H1 (cell line): Measurements from ENCODE around the gene ZNF292. TPM values are rescaled to one million over a fixed set of nuclear protein-coding genes. Genes with fewer than 3 reads are reported as not detected.

Experiments
- CTCF ChIA-PET: fragments of 300-600 bp; sonication (Branson Sonifier 250); formaldehyde crosslinking; loops from one replicate; lab custom pipeline; 2021; ENCODE audit not compliant: partially characterized antibody; lab: Charles Lee
- POLR2A ChIA-PET: fragments of 300-600 bp; sonication (Branson Sonifier 250); formaldehyde crosslinking; loops from one replicate; lab custom pipeline; 2021; ENCODE audit warnings: inconsistent platforms; ENCODE audit not compliant: partially characterized antibody; lab: Charles Lee
- DNase-seq, 2 experiments: peaks; one replicate each; pipeline versions ENCODE4 v3.0.0 to v3.0.0-alpha.2; 2010 to 2022; ENCODE audit warnings: low spot score in 2 of 2, low read depth in 1 of 2, mixed read lengths in 1 of 2
- FAIRE-seq: peaks from 2 replicates; lab custom pipeline; 2011; peaks lifted over from hg19 to GRCh38; lab: Jason Lieb, UNC
- H2AFZ ChIP-seq: 2 replicates; pipeline ENCODE4 v1.8.1; 2012; ENCODE audit warnings: low read length, inconsistent platforms
- H2AK5ac ChIP-seq: 2 replicates; pipeline ENCODE4 v1.6.1; 2013; ENCODE audit warnings: low read depth, low read length
- H2BK120ac ChIP-seq: replicated peaks from 2 replicates; pipeline ENCODE3; 2013; ENCODE audit warnings: low read depth, low read length, inconsistent platforms
- H2BK12ac ChIP-seq: 2 replicates; pipeline ENCODE4 v1.6.1; 2013; ENCODE audit warnings: low read depth, low read length
- H2BK15ac ChIP-seq: 2 replicates; pipeline ENCODE4 v1.6.1; 2013; ENCODE audit warnings: low read length
- H2BK20ac ChIP-seq: 2 replicates; pipeline ENCODE4 v1.6.1; 2013; ENCODE audit warnings: low read length
- H2BK5ac ChIP-seq: 2 replicates; pipeline ENCODE4 v1.6.1; 2013; ENCODE audit warnings: low read depth, low read length
- H3K14ac ChIP-seq: 2 replicates; pipeline ENCODE4 v1.6.1; 2013; ENCODE audit warnings: inconsistent platforms; ENCODE audit not compliant: insufficient read length
- H3K18ac ChIP-seq: 2 replicates; pipeline ENCODE4 v1.6.1; 2013; ENCODE audit warnings: low read length; ENCODE audit errors: extremely low read depth
- H3K23ac ChIP-seq: 2 replicates; pipeline ENCODE4 v1.6.1; 2013; ENCODE audit warnings: inconsistent platforms; ENCODE audit not compliant: insufficient read length
- H3K23me2 ChIP-seq: 2 replicates; pipeline ENCODE4 v1.6.1; 2013; ENCODE audit warnings: low read depth, low read length
- H3K27ac ChIP-seq: 2 replicates; pipeline ENCODE4 v1.6.1; 2011; ENCODE audit warnings: low read depth, low read length, inconsistent platforms
- H3K27me3 ChIP-seq, 4 experiments: replicated peaks in 1 of 4; 1 replicate in 1 of 4; 2 replicates in 3 of 4; pipeline versions ENCODE4 v1.6.1 to v1.8.1; 2011 to 2013; ENCODE audit warnings: low read length in 3 of 4, mild to moderate bottlenecking in 3 of 4, inconsistent platforms in 2 of 4, mixed read lengths in 2 of 4, moderate library complexity in 1 of 4; ENCODE audit not compliant: control insufficient read depth in 3 of 4, insufficient read depth in 3 of 4; ENCODE audit errors: extremely low read depth in 1 of 4
- H3K36me3 ChIP-seq, 4 experiments: 2 replicates each; pipeline versions ENCODE4 v1.6.1 to v1.8.1; 2011 to 2013; ENCODE audit warnings: mild to moderate bottlenecking in 4 of 4, low read length in 3 of 4, moderate library complexity in 2 of 4, control low read depth in 1 of 4, inconsistent platforms in 1 of 4; ENCODE audit not compliant: insufficient read depth in 4 of 4, control insufficient read depth in 2 of 4
- H3K4ac ChIP-seq: replicated peaks from 2 replicates; pipeline ENCODE3; 2013; ENCODE audit warnings: low read length, low read depth, mixed read lengths, inconsistent platforms; ENCODE audit not compliant: insufficient read length
- H3K4me1 ChIP-seq, 4 experiments: replicated peaks in 1 of 4; 1 replicate in 1 of 4; 2 replicates in 3 of 4; pipeline versions ENCODE4 v1.6.1 to v1.8.1; 2011 to 2013; ENCODE audit warnings: low read length in 3 of 4, inconsistent platforms in 2 of 4, mixed read lengths in 1 of 4; ENCODE audit not compliant: insufficient read depth in 4 of 4, control insufficient read depth in 3 of 4
- H3K4me2 ChIP-seq, 2 experiments: 2 replicates each; pipeline versions ENCODE4 v1.6.1 to v1.8.1; 2011 to 2013; ENCODE audit warnings: low read depth in 2 of 2, low read length in 2 of 2, control low read depth in 1 of 2, inconsistent platforms in 1 of 2, mild to moderate bottlenecking in 1 of 2; ENCODE audit not compliant: insufficient read depth in 1 of 2
- H3K4me3 ChIP-seq, 4 experiments: fragments of 200-600, 300-600 bp in 1 of 4; sonication (generic), shearing (Covaris generic), sonication (Bioruptor Twin) in 1 of 4; 2 replicates each; pipeline versions ENCODE4 v1.5.1 to v1.8.1; 2011 to 2016; ENCODE audit warnings: low read length in 4 of 4, low read depth in 3 of 4, control low read depth in 2 of 4, inconsistent platforms in 2 of 4, mild to moderate bottlenecking in 2 of 4, mixed read lengths in 1 of 4, moderate library complexity in 1 of 4; ENCODE audit not compliant: insufficient read depth in 2 of 4; ENCODE audit errors: extremely low read depth in 1 of 4
- H3K56ac ChIP-seq: replicated peaks from 2 replicates; pipeline ENCODE3; 2013; ENCODE audit warnings: low read depth, mild to moderate bottlenecking, mixed read lengths, low read length, inconsistent platforms; ENCODE audit not compliant: insufficient read length
- H3K79me1 ChIP-seq: 2 replicates; pipeline ENCODE4 v1.6.1; 2013; ENCODE audit warnings: low read depth, low read length, control low read depth
- H3K79me2 ChIP-seq, 2 experiments: 2 replicates each; pipeline versions ENCODE4 v1.6.1 to v1.8.1; 2012 to 2013; ENCODE audit warnings: low read length in 2 of 2, mild to moderate bottlenecking in 2 of 2, inconsistent platforms in 1 of 2; ENCODE audit not compliant: insufficient read depth in 2 of 2, control insufficient read depth in 1 of 2
- H3K9ac ChIP-seq, 4 experiments: replicated peaks in 1 of 4; 1 replicate in 1 of 4; 2 replicates in 3 of 4; pipeline versions ENCODE4 v1.6.1 to v1.8.1; 2011 to 2013; ENCODE audit warnings: low read depth in 3 of 4, low read length in 3 of 4, control low read depth in 2 of 4, mild to moderate bottlenecking in 2 of 4, moderate library complexity in 2 of 4, inconsistent platforms in 1 of 4; ENCODE audit errors: extremely low read depth in 1 of 4
- H3K9me3 ChIP-seq, 2 experiments: 2 replicates each; pipeline versions ENCODE4 v1.6.1 to v1.8.1; 2012 to 2013; ENCODE audit warnings: mild to moderate bottlenecking in 2 of 2, moderate library complexity in 2 of 2, control low read depth in 1 of 2, inconsistent platforms in 1 of 2, low read depth in 1 of 2, low read length in 1 of 2, mixed read lengths in 1 of 2; ENCODE audit not compliant: insufficient read depth in 2 of 2
- H4K20me1 ChIP-seq, 2 experiments: replicated peaks in 1 of 2; 2 replicates each; pipeline versions ENCODE3 to v1.8.1; 2011 to 2013; ENCODE audit warnings: inconsistent platforms in 2 of 2, low read length in 2 of 2, mild to moderate bottlenecking in 1 of 2; ENCODE audit not compliant: insufficient read depth in 2 of 2, control insufficient read depth in 1 of 2
- H4K5ac ChIP-seq: 2 replicates; pipeline ENCODE4 v1.6.1; 2013; ENCODE audit warnings: low read length, low read depth, mixed read lengths, inconsistent platforms; ENCODE audit not compliant: insufficient read length
- H4K8ac ChIP-seq: 2 replicates; pipeline ENCODE4 v1.8.0; 2013; ENCODE audit warnings: mild to moderate bottlenecking, moderate library complexity, low read length, inconsistent platforms; ENCODE audit not compliant: insufficient read depth; ENCODE audit errors: extremely low read depth
- H4K91ac ChIP-seq: replicated peaks from 2 replicates; pipeline ENCODE3; 2013; ENCODE audit warnings: low read length, mixed read lengths, inconsistent platforms; ENCODE audit not compliant: insufficient read length
- CBX8 ChIP-seq: fragments of 300-800, 300-1000 bp; sonication (generic); IDR thresholded peaks from 2 replicates; pipeline ENCODE4 v1.7.1; 2016; ENCODE audit warnings: low read depth, low read length, borderline replicate concordance
- TEAD4 ChIP-seq: IDR thresholded peaks from 2 replicates; pipeline ENCODE4 v1.6.1; 2012; ENCODE audit warnings: low read depth, low read length, inconsistent platforms, mixed read lengths
- WGBS, 2 experiments: shearing (Covaris generic) in 1 of 2; methylation state at CpG; one replicate each; pipeline versions ENCODE4 v1.1.6 to v1.1.7; 2013 to 2015; ENCODE audit warnings: low lambda C conversion rate in 2 of 2, mixed read lengths in 2 of 2, inconsistent platforms in 1 of 2, low coverage in 1 of 2, missing lambda C conversion rate in 1 of 2; ENCODE audit not compliant: insufficient replicate concordance in 2 of 2, insufficient coverage in 1 of 2, insufficient read length in 1 of 2; ENCODE audit errors: extremely low coverage in 1 of 2, missing lambda C conversion rate in 1 of 2; 5-methylcytosine and 5-hydroxymethylcytosine counted together
- polyA plus RNA-seq, 7 experiments: library from polyadenylated mRNA; depleted of rRNA in 3 of 7; stranded (reverse) in 5 of 7; unstranded in 2 of 7; fragments of >200 nt in 5 of 7; fragments of 200-250 nt in 2 of 7; gene quantifications; 1 replicate in 5 of 7; 2 replicates in 1 of 7; 4 replicates in 1 of 7; pipeline versions ENCODE4 v1.2.1 to v1.2.3, GENCODE V29; 2011 to 2013; ENCODE audit warnings: missing spikeins in 2 of 7, mixed read lengths in 2 of 7
- total RNA-seq: library from RNA; stranded (reverse); fragmentation: NEBNext Ultra II Directional; extraction: Animal tissue kit (Norgen Biotek cat#: 25700); gene quantifications from 2 replicates; pipeline ENCODE4 v1.2.1, GENCODE V29; 2021

Gene ZNF292
- total and polyA plus RNA-seq, 2 of the 8 experiments (the other 6 are each of a cell fraction or from before 2014, with no cell fraction given) = 6.8 to 44.2 TPM

- H3K4ac ChIP-seq = no peak overlapping the region
- FAIRE-seq = no peak
- H2AFZ ChIP-seq = no peak overlapping the region
- no peak overlapping the region for H3K23ac ChIP-seq
- no peak overlapping the region for H3K18ac ChIP-seq
- H2BK20ac ChIP-seq = no peak overlapping the region
- H2BK120ac ChIP-seq = no peak overlapping the region
- peaks cover 11 to 100% of the 10 kb centered on the region in 2 experiments; a peak in 3 of 4 replicates for H3K79me2 ChIP-seq
- H3K9ac ChIP-seq = no peak overlapping the region
- H3K27me3 ChIP-seq = no peaks in the 10 kb centered on the region
- H4K5ac ChIP-seq = no peak overlapping the region
- peak overlapping the region; percentile 60 for H4K91ac ChIP-seq
- no peak overlapping the region for H4K8ac ChIP-seq
- no peak overlapping the region for H2BK12ac ChIP-seq
- H3K4me1 ChIP-seq = peaks cover 0 to 36% (median 14%) of the 10 kb centered on the region in 4 experiments; a peak in 6 of 7 replicates
- H2BK5ac ChIP-seq = 0 out of 2 replicates have a peak overlapping the region, but pooled peaks have one; percentile 67
- H4K20me1 ChIP-seq = peaks cover 9 to 12% of the 10 kb centered on the region in 2 experiments
- ChIA-PET CTCF (interaction anchor here (0.6 kb wide), 1 partner anchor 26 kb away, joined by 3 read pairs; no protein-coding TSS in a partner anchor), POLR2A (interaction anchor here (0.7 kb wide), 1 partner anchor 92 kb away, joined by 3 read pairs; no protein-coding TSS in a partner anchor)
- H3K23me2 ChIP-seq = no peaks in the 10 kb centered on the region
- H3K9me3 ChIP-seq = no peaks in the 10 kb centered on the region
- H3K79me1 ChIP-seq = peaks cover 6% of the 10 kb centered on the region
- 68% methylated on average over 4 of the region's 4 CpGs; no CpG with 5 or more reads in 1 of the 2 experiments for WGBS, 2 experiments
- no peak overlapping the region for H3K27ac ChIP-seq
- no peak overlapping the region for H3K14ac ChIP-seq
- no peak overlapping the region for H3K56ac ChIP-seq
- DNase-seq = no peak
- TF ChIP-seq CBX8 (no peak), TEAD4 (peak; percentile 49; the same call in 1 of the 2 replicates)
- no peak overlapping the region for H2AK5ac ChIP-seq
- H3K4me2 ChIP-seq = peak overlapping the region in 1 of 2 experiments; percentile 35; a peak in 2 of 4 replicates
- H3K36me3 ChIP-seq = peaks cover 0 to 8% (median 0%) of the 10 kb centered on the region in 4 experiments; a peak in 1 of 8 replicates
- no peak overlapping the region for H2BK15ac ChIP-seq
- no peak overlapping the region for H3K4me3 ChIP-seq
Measured at GRCh38 chr6:87203448-87204023, 48.2 kb downstream of the ZNF292 start.
